Fibroblast of mammary gland (primary cell): ENCODE data around the gene DIRAS2.

Source experiments
- DNase-seq: peaks from one replicate; pipeline ENCODE4 v3.0.0-alpha.2; 2010; ENCODE audit warnings: low read depth
- H3K4me3 ChIP-seq: 2 replicates; pipeline ENCODE4 v1.5.1; 2011; ENCODE audit warnings: low read depth, mild to moderate bottlenecking, low read length, moderate library complexity; ENCODE audit not compliant: control insufficient read depth
- TF ChIP-seq, protein P1 (sequence below): conservative IDR thresholded peaks from 2 replicates; pipeline ENCODE4 v1.5.1; 2011; ENCODE audit warnings: low read depth, low read length, inconsistent platforms; ENCODE audit not compliant: control insufficient read depth, insufficient read depth

The DIRAS2 gene

DNA sequence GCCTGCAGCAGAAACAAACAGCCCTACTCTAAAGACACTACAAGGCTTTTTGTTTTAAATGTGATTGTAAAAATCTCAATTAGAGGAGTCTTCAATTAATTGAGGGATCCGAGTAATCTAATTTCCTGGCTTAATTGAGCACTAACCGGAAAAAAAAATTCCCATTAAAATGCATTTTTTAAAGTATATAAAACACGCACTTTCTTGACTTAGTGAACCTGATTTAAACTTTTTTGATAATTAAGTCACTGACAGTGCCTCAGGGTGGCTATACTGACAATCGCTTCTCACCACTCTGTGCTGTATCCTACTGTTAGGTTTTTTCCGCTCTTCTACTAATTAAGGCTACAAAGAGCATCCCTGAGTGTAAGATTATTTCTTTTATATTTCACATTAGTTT is 44.4 kb downstream of the DIRAS2 start:
- TF ChIP-seq, protein P1, sequence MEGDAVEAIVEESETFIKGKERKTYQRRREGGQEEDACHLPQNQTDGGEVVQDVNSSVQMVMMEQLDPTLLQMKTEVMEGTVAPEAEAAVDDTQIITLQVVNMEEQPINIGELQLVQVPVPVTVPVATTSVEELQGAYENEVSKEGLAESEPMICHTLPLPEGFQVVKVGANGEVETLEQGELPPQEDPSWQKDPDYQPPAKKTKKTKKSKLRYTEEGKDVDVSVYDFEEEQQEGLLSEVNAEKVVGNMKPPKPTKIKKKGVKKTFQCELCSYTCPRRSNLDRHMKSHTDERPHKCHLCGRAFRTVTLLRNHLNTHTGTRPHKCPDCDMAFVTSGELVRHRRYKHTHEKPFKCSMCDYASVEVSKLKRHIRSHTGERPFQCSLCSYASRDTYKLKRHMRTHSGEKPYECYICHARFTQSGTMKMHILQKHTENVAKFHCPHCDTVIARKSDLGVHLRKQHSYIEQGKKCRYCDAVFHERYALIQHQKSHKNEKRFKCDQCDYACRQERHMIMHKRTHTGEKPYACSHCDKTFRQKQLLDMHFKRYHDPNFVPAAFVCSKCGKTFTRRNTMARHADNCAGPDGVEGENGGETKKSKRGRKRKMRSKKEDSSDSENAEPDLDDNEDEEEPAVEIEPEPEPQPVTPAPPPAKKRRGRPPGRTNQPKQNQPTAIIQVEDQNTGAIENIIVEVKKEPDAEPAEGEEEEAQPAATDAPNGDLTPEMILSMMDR: no peak
- no peak overlapping the region for H3K4me3 ChIP-seq

GRCh38 chr9:90593646-90594045 is 49.0 kb downstream of the DIRAS2 start:
- TF ChIP-seq, protein P1: no peak
- DNase-seq: no peak
- no peak overlapping the region for H3K4me3 ChIP-seq

More for the DNA sequence above, 44.4 kb downstream of the DIRAS2 start:
- DNase-seq: no peak

DNA sequence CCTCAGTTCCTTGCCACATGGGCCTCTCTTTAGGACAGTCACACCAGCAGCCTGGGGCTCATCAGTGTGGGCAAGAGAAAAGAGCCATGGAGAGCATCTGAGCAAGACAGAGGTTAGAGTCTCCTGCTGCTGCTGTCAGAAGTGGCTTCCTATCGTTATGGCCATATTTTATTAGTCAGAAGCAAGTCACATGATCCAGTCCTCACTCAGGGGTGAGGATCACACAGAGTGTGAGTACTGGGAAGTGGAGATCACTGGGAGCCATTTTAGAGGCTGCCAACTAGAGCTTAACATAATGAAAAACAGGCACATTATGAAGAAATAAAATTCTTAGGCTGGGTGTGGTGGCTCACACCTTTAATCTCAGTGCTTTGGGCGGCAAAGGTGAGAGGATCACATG is 62.0 kb downstream of the DIRAS2 start:
- TF ChIP-seq, protein P1: no peak
- H3K4me3 ChIP-seq: no peak overlapping the region
- no peak for DNase-seq

GRCh38 chr9:90579181-90579580 is 63.4 kb downstream of the DIRAS2 start:
- H3K4me3 ChIP-seq: no peak overlapping the region
- DNase-seq: no peak
- TF ChIP-seq, protein P1: no peak

- no peak for DNase-seq
- TF ChIP-seq, protein P1: no peak
- no peak overlapping the region for H3K4me3 ChIP-seq
These were observed 64.4 kb downstream of the DIRAS2 start for GRCh38 chr9:90578126-90578815.

GRCh38 chr9:90569511-90569910 is 73.1 kb downstream of the DIRAS2 start:
- no peak overlapping the region for H3K4me3 ChIP-seq
- TF ChIP-seq, protein P1: no peak
- DNase-seq: no peak
